Measurements from ENCODE around the gene GRIK3. TPM values are rescaled to one million over a fixed set of nuclear protein-coding genes. Genes with fewer than 3 reads are reported as not detected.

GRIK3 gene
- total RNA-seq, 1 donor from 2014 or later, result not detected

DNA sequence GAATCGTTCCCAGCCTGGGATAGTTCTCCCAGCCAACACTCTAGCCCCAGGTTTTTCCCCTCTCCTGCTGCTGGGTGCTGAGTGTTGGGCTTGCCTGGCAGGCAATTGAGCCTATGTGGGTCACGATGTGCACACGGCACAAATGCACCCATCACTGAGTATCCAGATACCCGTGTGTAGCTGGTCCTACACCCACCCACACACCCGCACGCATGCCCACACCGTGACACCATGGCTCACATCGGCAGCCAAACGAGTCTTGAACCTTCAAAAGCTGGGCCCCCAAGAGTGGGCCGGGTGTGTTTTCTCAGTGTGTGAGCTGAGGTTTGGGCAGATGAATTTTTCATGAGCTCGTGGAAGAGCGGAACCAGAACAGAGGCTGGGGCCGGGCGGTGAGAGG lies 188.5 kb downstream of the GRIK3 start:
- no peaks in the 10 kb centered on the region for H3K4me1 Mint-ChIP-seq
- no peak overlapping the region for H3K4me3 Mint-ChIP-seq
- H3K27me3 Mint-ChIP-seq (ENCODE audit: low read depth), result peaks cover 74% of the 10 kb centered on the region
- TF ChIP-seq CTCF (IDR thresholded peaks at IDR 0.05; ENCODE audit: unreplicated experiment), result no peak
- no peaks in the 10 kb centered on the region for H3K9me3 Mint-ChIP-seq
- no peaks in the 10 kb centered on the region for H3K36me3 Mint-ChIP-seq
- no peak overlapping the region for H3K27ac Mint-ChIP-seq
- no peak for DNase-seq (ENCODE audit: low spot score in 2 of 2, unreplicated experiment in 2 of 2)

GRCh38 chr1:36844917-36845316 lies 189.4 kb downstream of the GRIK3 start:
- no peak for DNase-seq (ENCODE audit: low spot score in 2 of 2, unreplicated experiment in 2 of 2)
- Mint-ChIP-seq H3K27me3 (ENCODE audit: low read depth) (peaks cover 65% of the 10 kb centered on the region), H3K4me1 (no peaks in the 10 kb centered on the region), H3K36me3 (no peaks in the 10 kb centered on the region), H3K9me3 (no peaks in the 10 kb centered on the region), H3K4me3 (no peak overlapping the region), H3K27ac (no peak overlapping the region)
- TF ChIP-seq CTCF (IDR thresholded peaks at IDR 0.05; ENCODE audit: unreplicated experiment), result no peak

GRCh38 chr1:36843906-36844610 lies 190.3 kb downstream of the GRIK3 start:
- DNase-seq (ENCODE audit: low spot score in 2 of 2, unreplicated experiment in 2 of 2), result no peak
- H3K9me3 Mint-ChIP-seq, result no peaks in the 10 kb centered on the region
- H3K36me3 Mint-ChIP-seq, result no peaks in the 10 kb centered on the region
- H3K4me1 Mint-ChIP-seq, result no peaks in the 10 kb centered on the region
- TF ChIP-seq CTCF (IDR thresholded peaks at IDR 0.05; ENCODE audit: unreplicated experiment), result no peak
- H3K4me3 Mint-ChIP-seq, result no peak overlapping the region
- no peak overlapping the region for H3K27ac Mint-ChIP-seq
- peaks cover 56% of the 10 kb centered on the region for H3K27me3 Mint-ChIP-seq (ENCODE audit: low read depth)

GRCh38 chr1:36843027-36843426 lies 191.3 kb downstream of the GRIK3 start:
- Mint-ChIP-seq H3K4me3 (no peak overlapping the region), H3K4me1 (no peaks in the 10 kb centered on the region), H3K36me3 (no peaks in the 10 kb centered on the region), H3K27me3 (ENCODE audit: low read depth) (peaks cover 47% of the 10 kb centered on the region), H3K27ac (no peak overlapping the region), H3K9me3 (no peaks in the 10 kb centered on the region)
- DNase-seq (ENCODE audit: low spot score in 2 of 2, unreplicated experiment in 2 of 2), result no peak
- no peak for TF ChIP-seq CTCF (IDR thresholded peaks at IDR 0.05; ENCODE audit: unreplicated experiment)

DNA sequence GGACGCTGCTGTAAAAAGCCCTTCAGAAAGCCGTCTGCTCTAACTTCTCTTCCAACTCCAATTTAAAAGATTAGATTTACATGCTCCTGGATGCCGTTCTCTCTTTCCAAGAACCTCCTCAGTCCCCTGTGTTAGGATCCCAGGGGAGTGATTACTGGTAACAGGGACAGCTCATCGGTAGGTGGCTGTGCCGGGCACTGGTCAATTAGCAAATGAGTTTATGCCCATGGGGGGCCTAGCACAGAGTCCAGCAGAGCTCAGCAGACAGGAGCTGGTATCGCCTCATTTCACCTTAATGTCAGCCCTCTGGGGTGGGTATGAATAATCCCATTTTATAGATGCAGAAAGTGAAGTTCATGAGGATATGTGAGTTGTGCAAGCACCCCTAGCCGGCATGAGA lies 191.9 kb downstream of the GRIK3 start:
- peaks cover 45% of the 10 kb centered on the region for H3K27me3 Mint-ChIP-seq (ENCODE audit: low read depth)
- H3K27ac Mint-ChIP-seq, result no peak overlapping the region
- TF ChIP-seq CTCF (IDR thresholded peaks at IDR 0.05; ENCODE audit: unreplicated experiment), result no peak
- no peaks in the 10 kb centered on the region for H3K9me3 Mint-ChIP-seq
- no peak overlapping the region for H3K4me3 Mint-ChIP-seq
- H3K36me3 Mint-ChIP-seq, result no peaks in the 10 kb centered on the region
- H3K4me1 Mint-ChIP-seq, result no peaks in the 10 kb centered on the region
- no peak for DNase-seq (ENCODE audit: low spot score in 2 of 2, unreplicated experiment in 2 of 2)
